HepG2 (cell line): ENCODE data around the gene ABCC12. TPM values are rescaled to one million over a fixed set of nuclear protein-coding genes. Genes with fewer than 3 reads are reported as not detected.

Source experiments
- CENPT ChIP-seq: sonication (generic); formaldehyde crosslinking; IDR thresholded peaks from 2 replicates; pipeline ENCODE4 v1.8.0; 2022; ENCODE audit warnings: low read depth, mild to moderate bottlenecking, moderate library complexity, missing genetic modification reagents
- CENPX ChIP-seq: sonication (generic); formaldehyde crosslinking; IDR thresholded peaks from 2 replicates; pipeline ENCODE4 v1.9.0; 2021; ENCODE audit warnings: mild to moderate bottlenecking, missing genetic modification reagents, moderate library complexity
- ETS1 ChIP-seq: sonication (generic); formaldehyde crosslinking; IDR thresholded peaks from 2 replicates; pipeline ENCODE4 v1.4.0; 2020; ENCODE audit warnings: missing genetic modification reagents
- HHEX ChIP-seq: IDR thresholded peaks from 2 replicates; pipeline ENCODE4 v1.6.1; 2016; ENCODE audit warnings: control low read depth
- IRF9 ChIP-seq: sonication (generic); formaldehyde crosslinking; IDR thresholded peaks from 2 replicates; pipeline ENCODE4 v1.8.0; 2022; ENCODE audit warnings: missing genetic modification reagents, mild to moderate bottlenecking, borderline replicate concordance
- KIAA2018 ChIP-seq: sonication (generic); formaldehyde crosslinking; IDR thresholded peaks from 2 replicates; pipeline ENCODE4 v1.5.0; 2020; ENCODE audit warnings: mild to moderate bottlenecking, missing genetic modification reagents, borderline replicate concordance
- KLF13 ChIP-seq: sonication (generic); formaldehyde crosslinking; IDR thresholded peaks from 2 replicates; pipeline ENCODE4 v1.4.0; 2020; ENCODE audit warnings: mild to moderate bottlenecking, missing genetic modification reagents
- KLF6 ChIP-seq: IDR thresholded peaks from 2 replicates; pipeline ENCODE4 v1.8.0; 2016; ENCODE audit warnings: missing biosample characterization, missing genetic modification reagents
- MED1 ChIP-seq: sonication (generic); formaldehyde crosslinking; IDR thresholded peaks from 2 replicates; pipeline ENCODE4 v1.4.0; 2020; ENCODE audit warnings: missing genetic modification reagents
- NR1H2 ChIP-seq: sonication (generic); formaldehyde crosslinking; IDR thresholded peaks from 2 replicates; pipeline ENCODE4 v1.8.1; 2022; ENCODE audit warnings: low read depth, missing genetic modification reagents, borderline replicate concordance
- RFXAP ChIP-seq: sonication (generic); formaldehyde crosslinking; IDR thresholded peaks from 2 replicates; pipeline ENCODE4 v1.4.0; 2020; ENCODE audit warnings: missing genetic modification reagents, borderline replicate concordance
- SP2 ChIP-seq: sonication (generic); formaldehyde crosslinking; IDR thresholded peaks from 2 replicates; pipeline ENCODE4 v1.5.1; 2020; ENCODE audit warnings: mild to moderate bottlenecking, missing genetic modification reagents
- TARDBP ChIP-seq: sonication (generic); formaldehyde crosslinking; IDR thresholded peaks from 2 replicates; pipeline ENCODE4 v1.8.0; 2022; ENCODE audit warnings: mild to moderate bottlenecking, missing genetic modification reagents
- THAP8 ChIP-seq: sonication (generic); formaldehyde crosslinking; IDR thresholded peaks from 2 replicates; pipeline ENCODE4 v1.5.1; 2020; ENCODE audit warnings: missing genetic modification reagents, mild to moderate bottlenecking, borderline replicate concordance
- TP53 ChIP-seq: sonication (generic); formaldehyde crosslinking; conservative IDR thresholded peaks from 2 replicates; pipeline ENCODE4 v1.4.0; 2020; ENCODE audit warnings: missing genetic modification reagents
- WIZ ChIP-seq: sonication (generic); formaldehyde crosslinking; IDR thresholded peaks from 2 replicates; pipeline ENCODE4 v1.5.1; 2020; ENCODE audit warnings: mild to moderate bottlenecking, missing genetic modification reagents
- ZNF570 ChIP-seq: sonication (generic); formaldehyde crosslinking; IDR thresholded peaks from 2 replicates; pipeline ENCODE4 v1.4.0; 2020; ENCODE audit warnings: mild to moderate bottlenecking, missing genetic modification reagents, borderline replicate concordance
- ZNF710 ChIP-seq: sonication (generic); formaldehyde crosslinking; IDR thresholded peaks from 2 replicates; pipeline ENCODE4 v1.5.0; 2020; ENCODE audit warnings: mild to moderate bottlenecking, missing genetic modification reagents, borderline replicate concordance
- polyA plus RNA-seq, 8 experiments: library from polyadenylated mRNA; depleted of rRNA in 3 of 8; stranded (reverse) in 7 of 8; unstranded in 1 of 8; fragments of >200 nt; fragmentation: Illumina TruSeq in 4 of 8; extraction: Trizol in 4 of 8; gene quantifications; 2 replicates each; pipeline versions ENCODE4 v1.2.1 to v1.2.3, GENCODE V29; 2011 to 2016; ENCODE audit warnings: low read depth in 4 of 8, missing spikeins in 1 of 8, mixed read lengths in 1 of 8; ENCODE audit not compliant: insufficient read depth in 1 of 8
- total RNA-seq, 5 experiments: library from RNA; depleted of rRNA; stranded (reverse); fragments of >200 nt; fragmentation: Illumina TruSeq; extraction: Trizol; gene quantifications; 2 replicates each; pipeline ENCODE4 v1.2.3, GENCODE V29; 2016; ENCODE audit warnings: low read depth in 1 of 5

Gene ABCC12
- total and polyA plus RNA-seq, 2 of the 13 experiments (the other 11 are each of a cell fraction or from before 2014, with no cell fraction given): not detected

- peak; percentile 47; the same call in 1 of the 2 replicates for TF ChIP-seq ZNF710
- no peak for TF ChIP-seq MED1
- TF ChIP-seq KLF13 (CRISPR knock-in tag): no peak
- no peak for TF ChIP-seq KLF6 (CRISPR knock-in tag)
- TF ChIP-seq ETS1: no peak
- TF ChIP-seq SP2: no peak
- TF ChIP-seq THAP8 (CRISPR knock-in tag): no peak
- no peak for TF ChIP-seq IRF9 (CRISPR knock-in tag)
- no peak for TF ChIP-seq CENPX (CRISPR knock-in tag)
- no peak for TF ChIP-seq WIZ (CRISPR knock-in tag)
- TF ChIP-seq NR1H2 (CRISPR knock-in tag): no peak
- TF ChIP-seq TP53 (CRISPR knock-in tag): no peak
- TF ChIP-seq KIAA2018: no peak
- no peak for TF ChIP-seq TARDBP (CRISPR knock-in tag)
- TF ChIP-seq RFXAP (CRISPR knock-in tag): no peak
- no peak for TF ChIP-seq ZNF570 (CRISPR knock-in tag)
- TF ChIP-seq HHEX (CRISPR knock-in tag): no peak
- TF ChIP-seq CENPT (CRISPR knock-in tag): no peak
Observed at GRCh38 chr16:48156790-48157209, 1.0 kb upstream of the ABCC12 start (continued).
